T47D (cell line): ENCODE results near the gene EWSR1.
"Not testable (repeated sequence)": the region's sequence is repeated elsewhere in the genome, so short reads cannot be mapped to it uniquely, and the experiment has no call there.

Experiments
- DNase-seq, 2 experiments: peaks; one replicate each; pipeline versions ENCODE4 v3.0.0 to v3.0.0-alpha.2; 2011 to 2012; ENCODE audit warnings: low read depth in 1 of 2, low spot score in 1 of 2
- JUND ChIP-seq: IDR thresholded peaks from 2 replicates; pipeline ENCODE4 v1.6.1; 2012; ENCODE audit warnings: low read depth
- in situ Hi-C: cut with HindIII; loops from 2 replicates; pipeline ENCODE4 v1.10.0; 2016; ENCODE audit warnings: low sequenced_read_pairs, low pct_unique_long_range_greater_than_20kb

EWSR1 gene

GRCh38 chr22:29267858-29268510, at the start of gene EWSR1, which contains the start of gene RHBDD3:
Gene EWSR1 (plus strand): TSS chr22:29268268. CDS start chr22:29268337, 69 bp downstream.
Gene RHBDD3 (minus strand): TSS chr22:29267981. CDS start chr22:29265626, 2,355 bp downstream.
- no peak for TF ChIP-seq JUND
- DNase-seq, result peak; percentile 83 to 96
- in situ Hi-C loops, result no loop called here

- DNase-seq, result no peak
- in situ Hi-C loops, result no loop called here
- TF ChIP-seq JUND, result no peak
Observed at GRCh38 chr22:29218758-29219408, 49.2 kb upstream of the EWSR1 start.

GRCh38 chr22:29219409-29219782, 48.7 kb upstream of the EWSR1 start:
- DNase-seq, in situ Hi-C loops: not testable (repeated sequence)

- DNase-seq, result peak; percentile 47 to 74
- TF ChIP-seq JUND, result no peak
- in situ Hi-C loops, result no loop called here
Observed at GRCh38 chr22:29219881-29220670, 48.0 kb upstream of the EWSR1 start.

GRCh38 chr22:29224121-29224858, 43.8 kb upstream of the EWSR1 start:
- no peak for DNase-seq
- in situ Hi-C loops, result no loop called here

GRCh38 chr22:29224859-29225410, 43.1 kb upstream of the EWSR1 start:
- TF ChIP-seq JUND, result no peak
- DNase-seq, result no peak
- in situ Hi-C loops, result no loop called here

More at GRCh38 chr22:29224121-29224858, 43.8 kb upstream of the EWSR1 start:
- no peak for TF ChIP-seq JUND

GRCh38 chr22:29225422-29226090, 42.5 kb upstream of the EWSR1 start:
- no peak for TF ChIP-seq JUND
- no peak for DNase-seq
- in situ Hi-C loops, result no loop called here

GRCh38 chr22:29226351-29226981, 41.6 kb upstream of the EWSR1 start:
- no peak for TF ChIP-seq JUND
- in situ Hi-C loops, result no loop called here
- DNase-seq, result no peak

- no peak for DNase-seq
- in situ Hi-C loops, result no loop called here
- no peak for TF ChIP-seq JUND
Observed at GRCh38 chr22:29230972-29231875, 36.8 kb upstream of the EWSR1 start.
